Smooth muscle cell (in vitro differentiated cells): ENCODE data around the gene URGCP. TPM values are rescaled to one million over a fixed set of nuclear protein-coding genes. Genes with fewer than 3 reads are reported as not detected.

Source experiments
- DNase-seq: peaks from one replicate; lab custom pipeline; 2025; ENCODE audit not compliant: unreplicated experiment; lab: John Stamatoyannopoulos, UW
- H2AFZ ChIP-seq: fragments of 200-600 bp; sonication (generic); 2 replicates; pipeline ENCODE4 v1.6.0; 2016; ENCODE audit warnings: antibody characterized with exemption, low read depth, mild to moderate bottlenecking
- H3F3A ChIP-seq: fragments of 200-600 bp; sonication (generic); 2 replicates; pipeline ENCODE4 v1.6.0; 2017; ENCODE audit warnings: antibody characterized with exemption, low read depth
- H3K27ac ChIP-seq: fragments of 200-600 bp; sonication (generic); 2 replicates; pipeline ENCODE4 v1.5.1; 2016; ENCODE audit warnings: low read depth, mild to moderate bottlenecking
- H3K27me3 ChIP-seq: fragments of 200-600 bp; sonication (generic); 2 replicates; pipeline ENCODE4 v1.6.1; 2016; ENCODE audit warnings: low read depth, mild to moderate bottlenecking
- H3K36me3 ChIP-seq: fragments of 200-600 bp; sonication (generic); 2 replicates; pipeline ENCODE4 v1.5.1; 2016; ENCODE audit warnings: low read depth
- H3K4me1 ChIP-seq: fragments of 200-600 bp; sonication (generic); 2 replicates; pipeline ENCODE4 v1.5.1; 2016; ENCODE audit warnings: low read depth
- H3K4me2 ChIP-seq: fragments of 200-600 bp; sonication (generic); 2 replicates; pipeline ENCODE4 v1.6.0; 2016; ENCODE audit warnings: mild to moderate bottlenecking
- H3K4me3 ChIP-seq: fragments of 200-600 bp; sonication (generic); 2 replicates; pipeline ENCODE4 v1.5.1; 2016; ENCODE audit warnings: mild to moderate bottlenecking
- H3K79me2 ChIP-seq: fragments of 200-600 bp; sonication (generic); 2 replicates; pipeline ENCODE4 v1.6.0; 2016; ENCODE audit warnings: low read depth, mild to moderate bottlenecking
- H3K9ac ChIP-seq: fragments of 200-600 bp; sonication (generic); 2 replicates; pipeline ENCODE4 v1.6.0; 2016; ENCODE audit warnings: low read depth
- H3K9me3 ChIP-seq: fragments of 200-600 bp; sonication (generic); replicated peaks from 2 replicates; pipeline ENCODE4 v1.5.1; 2016; ENCODE audit warnings: low read depth
- H4K20me1 ChIP-seq: fragments of 200-600 bp; sonication (generic); 2 replicates; pipeline ENCODE4 v1.6.0; 2016; ENCODE audit warnings: low read depth
- WGBS: methylation state at CpG from one replicate; pipeline ENCODE4 v1.1.7; 2016; ENCODE audit warnings: low lambda C conversion rate; 5-methylcytosine and 5-hydroxymethylcytosine counted together
- polyA plus RNA-seq: library from polyadenylated mRNA; unstranded; fragments of >200 nt; fragmentation: Nextera tagmentation; extraction: Ambion mirVana; gene quantifications from 2 replicates; pipeline ENCODE4 v1.2.1, GENCODE V29; 2016
- total RNA-seq: library from RNA; depleted of rRNA; stranded (reverse); fragments of >200 nt; gene quantifications from 2 replicates; pipeline ENCODE4 v1.2.3, GENCODE V29; 2014
- TF ChIP-seq, protein P1 (sequence below): fragments of 200-600 bp; sonication (generic); IDR thresholded peaks from 2 replicates; pipeline ENCODE4 v1.5.1; 2017; ENCODE audit warnings: borderline replicate concordance, mild to moderate bottlenecking, antibody characterized with exemption; ENCODE audit not compliant: insufficient read depth, poor library complexity, severe bottlenecking

URGCP gene
- total RNA-seq (24.8 and 34.4 TPM in 2 replicates), polyA plus RNA-seq (20.4 and 23.8 TPM in 2 replicates)

DNA sequence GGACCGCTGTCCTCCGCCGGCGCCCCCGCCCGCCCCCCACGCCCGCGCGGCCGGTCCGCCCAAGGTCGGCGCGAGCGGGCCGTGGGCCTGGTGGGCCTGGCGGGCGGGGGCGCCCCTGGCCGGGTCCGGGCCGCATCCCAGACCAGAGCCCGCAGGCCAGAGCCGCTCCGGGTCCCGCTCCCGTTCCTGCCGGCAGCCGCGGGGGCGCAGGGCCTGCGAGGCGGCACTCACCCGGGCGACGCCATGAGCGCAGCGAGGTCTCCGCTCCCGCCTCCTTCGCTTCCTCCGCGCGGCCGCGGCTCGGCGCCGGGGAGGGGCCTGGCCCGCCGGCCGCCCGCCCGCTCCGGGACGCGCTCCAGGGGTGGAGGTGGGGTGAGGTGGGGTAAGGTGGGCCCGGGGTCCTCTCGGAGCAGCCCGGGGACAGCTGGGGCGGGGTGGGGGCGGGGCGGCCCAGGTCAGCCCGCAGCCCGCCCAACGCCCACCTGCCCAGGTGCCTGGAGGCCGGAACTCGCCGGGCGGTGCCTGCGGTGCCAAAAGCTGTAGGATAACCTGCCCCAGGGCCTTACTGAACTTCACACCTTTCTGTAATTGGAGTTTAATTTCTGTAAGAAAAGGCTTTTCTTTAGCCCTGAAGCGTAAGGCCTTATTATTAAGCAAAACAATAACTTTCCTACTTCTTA is at the start of gene URGCP:
URGCP (minus strand) TSS at position 266 of the 680 bp plus-strand sequence; CDS start at position 245, 21 bp downstream.
- Histone ChIP-seq H3F3A (no peaks in the 10 kb centered on the region), H2AFZ (peak within 1 kb of the TSS; percentile 99), H3K9ac (peak within 1 kb of the TSS; percentile 85), H3K27me3 (no peaks in the 10 kb centered on the region), H3K36me3 (no peaks in the 10 kb centered on the region), H3K9me3 (no peaks in the 10 kb centered on the region), H3K4me3 (peak within 1 kb of the TSS; percentile 91), H3K4me1 (peaks cover 11% of the 10 kb centered on the region), H4K20me1 (peaks cover 30% of the 10 kb centered on the region), H3K27ac (peak within 1 kb of the TSS; percentile 68), H3K79me2 (peaks cover 40% of the 10 kb centered on the region), H3K4me2 (peak within 1 kb of the TSS; percentile 96)
- TF ChIP-seq, protein P1, sequence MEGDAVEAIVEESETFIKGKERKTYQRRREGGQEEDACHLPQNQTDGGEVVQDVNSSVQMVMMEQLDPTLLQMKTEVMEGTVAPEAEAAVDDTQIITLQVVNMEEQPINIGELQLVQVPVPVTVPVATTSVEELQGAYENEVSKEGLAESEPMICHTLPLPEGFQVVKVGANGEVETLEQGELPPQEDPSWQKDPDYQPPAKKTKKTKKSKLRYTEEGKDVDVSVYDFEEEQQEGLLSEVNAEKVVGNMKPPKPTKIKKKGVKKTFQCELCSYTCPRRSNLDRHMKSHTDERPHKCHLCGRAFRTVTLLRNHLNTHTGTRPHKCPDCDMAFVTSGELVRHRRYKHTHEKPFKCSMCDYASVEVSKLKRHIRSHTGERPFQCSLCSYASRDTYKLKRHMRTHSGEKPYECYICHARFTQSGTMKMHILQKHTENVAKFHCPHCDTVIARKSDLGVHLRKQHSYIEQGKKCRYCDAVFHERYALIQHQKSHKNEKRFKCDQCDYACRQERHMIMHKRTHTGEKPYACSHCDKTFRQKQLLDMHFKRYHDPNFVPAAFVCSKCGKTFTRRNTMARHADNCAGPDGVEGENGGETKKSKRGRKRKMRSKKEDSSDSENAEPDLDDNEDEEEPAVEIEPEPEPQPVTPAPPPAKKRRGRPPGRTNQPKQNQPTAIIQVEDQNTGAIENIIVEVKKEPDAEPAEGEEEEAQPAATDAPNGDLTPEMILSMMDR = no peak
- no peak for DNase-seq
- WGBS = under 1% methylated on average over 25 of the region's 73 CpGs

- no peaks in the 10 kb centered on the region for H3K4me1 ChIP-seq
- H3K4me3 ChIP-seq = no peak overlapping the region
- no peaks in the 10 kb centered on the region for H3K9me3 ChIP-seq
- no peaks in the 10 kb centered on the region for H3K79me2 ChIP-seq
- H3K27me3 ChIP-seq = no peaks in the 10 kb centered on the region
- 71% methylated on average over 3 of the region's 3 CpGs for WGBS
- H3F3A ChIP-seq = no peaks in the 10 kb centered on the region
- H3K4me2 ChIP-seq = no peak overlapping the region
- no peak overlapping the region for H3K9ac ChIP-seq
- TF ChIP-seq, protein P1 = no peak
- DNase-seq = no peak
- no peaks in the 10 kb centered on the region for H3K36me3 ChIP-seq
- H2AFZ ChIP-seq = no peak overlapping the region
- no peaks in the 10 kb centered on the region for H4K20me1 ChIP-seq
- no peak overlapping the region for H3K27ac ChIP-seq
These were observed 49.6 kb upstream of the URGCP start for GRCh38 chr7:43956027-43956426.

DNA sequence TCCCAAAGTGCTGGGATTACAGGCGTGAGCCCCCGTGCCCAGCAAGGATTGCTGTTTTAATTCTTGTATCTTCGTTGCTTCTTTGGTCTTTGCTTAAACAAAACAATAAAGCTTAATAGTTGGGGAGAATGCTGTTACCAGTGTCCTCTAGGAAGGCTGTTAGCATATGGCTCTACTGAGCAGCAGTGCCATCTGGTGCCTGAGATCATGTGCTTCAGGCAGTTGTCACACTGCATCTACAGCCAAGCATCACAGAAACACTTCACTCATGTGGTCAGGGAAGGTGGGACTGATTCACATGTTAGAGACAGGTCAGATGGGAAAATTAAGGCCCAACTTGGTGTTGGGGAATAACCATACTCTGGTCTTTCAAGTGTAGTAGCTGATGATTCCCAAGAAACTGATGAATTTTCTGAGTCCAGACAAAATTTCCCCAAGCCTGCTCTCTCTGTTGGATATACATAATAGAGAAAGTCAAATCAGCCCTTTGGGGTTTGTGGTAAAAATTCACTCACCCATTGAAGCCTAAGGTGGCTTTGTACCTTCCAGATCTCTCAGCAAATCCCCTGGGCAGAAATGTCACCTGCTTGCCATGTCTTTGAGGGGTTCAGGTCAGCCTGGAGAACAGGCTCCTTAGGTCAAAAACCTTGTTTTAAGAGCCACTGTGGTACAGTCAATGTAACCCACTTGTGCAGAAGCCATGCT is 48.3 kb upstream of the URGCP start:
- no peaks in the 10 kb centered on the region for H3K36me3 ChIP-seq
- H3K27me3 ChIP-seq = no peaks in the 10 kb centered on the region
- H3K9ac ChIP-seq = no peak overlapping the region
- no peak overlapping the region for H3K27ac ChIP-seq
- no peaks in the 10 kb centered on the region for H4K20me1 ChIP-seq
- no peak for DNase-seq
- no peaks in the 10 kb centered on the region for H3F3A ChIP-seq
- no peak overlapping the region for H2AFZ ChIP-seq
- H3K4me2 ChIP-seq = no peak overlapping the region
- 53% methylated on average over 3 of the region's 3 CpGs for WGBS
- TF ChIP-seq, protein P1 = peak; percentile 42
- H3K79me2 ChIP-seq = no peaks in the 10 kb centered on the region
- H3K9me3 ChIP-seq = no peaks in the 10 kb centered on the region
- no peaks in the 10 kb centered on the region for H3K4me1 ChIP-seq
- no peak overlapping the region for H3K4me3 ChIP-seq
